Measurements from ENCODE around the gene SIDT1. TPM values are rescaled to one million over a fixed set of nuclear protein-coding genes. Genes with fewer than 3 reads are reported as not detected.

Gene SIDT1
- total RNA-seq, 1 donor from 2014 or later, result not detected

DNA sequence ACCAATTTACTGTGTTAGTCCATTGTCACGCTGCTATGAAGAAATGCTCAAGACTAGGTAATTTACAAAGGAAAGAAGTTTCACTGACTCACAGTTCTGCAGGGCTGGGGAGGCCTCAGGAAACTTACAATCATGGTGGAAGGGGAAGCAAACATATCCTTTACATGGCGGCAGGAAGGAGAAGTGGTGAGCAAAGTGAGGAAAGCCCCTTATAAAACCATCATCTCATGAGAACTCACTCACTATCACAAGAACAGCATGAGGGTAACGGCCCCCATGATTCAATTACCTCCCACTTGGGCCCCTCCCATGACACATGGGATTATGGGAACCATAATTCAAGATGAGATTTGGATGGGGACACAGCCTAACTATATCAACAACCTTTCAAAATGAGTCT is 143.9 kb downstream of the SIDT1 start:
- no peaks in the 10 kb centered on the region for H3K27me3 Mint-ChIP-seq (ENCODE audit: low read depth, unreplicated experiment)
- Histone ChIP-seq H3K4me3 (ENCODE audit: insufficient read depth, low read depth, low read length) (no peak overlapping the region), H3K27me3 (ENCODE audit: insufficient read depth, low read length) (no peaks in the 10 kb centered on the region), H3K9ac (ENCODE audit: low read length) (no peak overlapping the region), H2AFZ (ENCODE audit: low read depth, low read length) (no peak overlapping the region), H3K27ac (ENCODE audit: low read depth, low read length) (no peak overlapping the region), H4K20me1 (ENCODE audit: insufficient read depth, low read length) (peaks cover 2% of the 10 kb centered on the region), H3K36me3 (ENCODE audit: insufficient read depth, low read length) (peaks cover 6% of the 10 kb centered on the region), H3K4me2 (ENCODE audit: low read length) (no peak overlapping the region), H3K9me3 (ENCODE audit: insufficient read depth, low read depth, low read length) (no peaks in the 10 kb centered on the region), H3K79me2 (ENCODE audit: insufficient read depth, low read length) (no peaks in the 10 kb centered on the region), H3K4me1 (ENCODE audit: insufficient read depth, low read length) (no peaks in the 10 kb centered on the region)
- TF ChIP-seq, protein P1, sequence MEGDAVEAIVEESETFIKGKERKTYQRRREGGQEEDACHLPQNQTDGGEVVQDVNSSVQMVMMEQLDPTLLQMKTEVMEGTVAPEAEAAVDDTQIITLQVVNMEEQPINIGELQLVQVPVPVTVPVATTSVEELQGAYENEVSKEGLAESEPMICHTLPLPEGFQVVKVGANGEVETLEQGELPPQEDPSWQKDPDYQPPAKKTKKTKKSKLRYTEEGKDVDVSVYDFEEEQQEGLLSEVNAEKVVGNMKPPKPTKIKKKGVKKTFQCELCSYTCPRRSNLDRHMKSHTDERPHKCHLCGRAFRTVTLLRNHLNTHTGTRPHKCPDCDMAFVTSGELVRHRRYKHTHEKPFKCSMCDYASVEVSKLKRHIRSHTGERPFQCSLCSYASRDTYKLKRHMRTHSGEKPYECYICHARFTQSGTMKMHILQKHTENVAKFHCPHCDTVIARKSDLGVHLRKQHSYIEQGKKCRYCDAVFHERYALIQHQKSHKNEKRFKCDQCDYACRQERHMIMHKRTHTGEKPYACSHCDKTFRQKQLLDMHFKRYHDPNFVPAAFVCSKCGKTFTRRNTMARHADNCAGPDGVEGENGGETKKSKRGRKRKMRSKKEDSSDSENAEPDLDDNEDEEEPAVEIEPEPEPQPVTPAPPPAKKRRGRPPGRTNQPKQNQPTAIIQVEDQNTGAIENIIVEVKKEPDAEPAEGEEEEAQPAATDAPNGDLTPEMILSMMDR (IDR thresholded peaks at IDR 0.05; ENCODE audit: insufficient read depth, low read depth, low read length), result no peak
- TF ChIP-seq EZH2 (IDR thresholded peaks at IDR 0.05; ENCODE audit: insufficient read depth, low read length), result no peak
- H3K4me1 Mint-ChIP-seq (ENCODE audit: low read depth, unreplicated experiment), result no peaks in the 10 kb centered on the region
- FAIRE-seq (no peak), DNase-seq (ENCODE audit: low read depth) (no peak)
- peaks cover 2% of the 10 kb centered on the region for H3K9me3 Mint-ChIP-seq (ENCODE audit: unreplicated experiment)
- no peak overlapping the region for H3K4me3 Mint-ChIP-seq (ENCODE audit: unreplicated experiment)
- no peak overlapping the region for H3K27ac Mint-ChIP-seq (ENCODE audit: unreplicated experiment)
- peaks cover 18% of the 10 kb centered on the region for H3K36me3 Mint-ChIP-seq (ENCODE audit: low read depth, unreplicated experiment)

DNA sequence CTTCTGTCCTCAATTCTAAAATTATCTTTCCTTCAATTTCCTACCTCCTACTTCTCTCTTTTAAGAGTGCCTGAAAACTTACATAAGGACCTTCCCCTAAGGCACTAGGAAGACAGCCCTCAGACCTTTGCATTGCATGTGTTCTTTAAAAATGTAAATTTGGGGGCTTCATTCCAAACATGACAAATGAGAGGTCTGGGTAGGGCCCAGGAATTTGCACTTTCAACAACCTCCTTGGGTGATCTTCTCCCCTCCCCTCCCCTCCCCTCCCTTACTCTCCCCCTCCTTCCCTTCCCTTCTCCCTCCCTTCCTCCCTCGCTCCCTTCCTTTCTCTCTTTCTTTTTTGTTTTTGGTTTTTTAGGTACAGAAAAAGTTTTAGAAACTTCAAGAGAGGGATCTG is 145.4 kb downstream of the SIDT1 start:
- Histone ChIP-seq H4K20me1 (ENCODE audit: insufficient read depth, low read length) (peaks cover 2% of the 10 kb centered on the region), H3K9me3 (ENCODE audit: insufficient read depth, low read depth, low read length) (no peaks in the 10 kb centered on the region), H3K36me3 (ENCODE audit: insufficient read depth, low read length) (peaks cover 3% of the 10 kb centered on the region), H3K27ac (ENCODE audit: low read depth, low read length) (no peak overlapping the region), H3K79me2 (ENCODE audit: insufficient read depth, low read length) (no peaks in the 10 kb centered on the region), H3K9ac (ENCODE audit: low read length) (no peak overlapping the region), H3K4me2 (ENCODE audit: low read length) (no peak overlapping the region), H3K27me3 (ENCODE audit: insufficient read depth, low read length) (no peaks in the 10 kb centered on the region), H2AFZ (ENCODE audit: low read depth, low read length) (no peak overlapping the region), H3K4me1 (ENCODE audit: insufficient read depth, low read length) (no peaks in the 10 kb centered on the region), H3K4me3 (ENCODE audit: insufficient read depth, low read depth, low read length) (no peak overlapping the region)
- TF ChIP-seq, protein P1 (IDR thresholded peaks at IDR 0.05; ENCODE audit: insufficient read depth, low read depth, low read length), result no peak
- TF ChIP-seq EZH2 (IDR thresholded peaks at IDR 0.05; ENCODE audit: insufficient read depth, low read length), result no peak
- Mint-ChIP-seq H3K4me3 (ENCODE audit: unreplicated experiment) (no peak overlapping the region), H3K4me1 (ENCODE audit: low read depth, unreplicated experiment) (no peaks in the 10 kb centered on the region), H3K36me3 (ENCODE audit: low read depth, unreplicated experiment) (peaks cover 18% of the 10 kb centered on the region), H3K27ac (ENCODE audit: unreplicated experiment) (no peak overlapping the region), H3K9me3 (ENCODE audit: unreplicated experiment) (peaks cover 2% of the 10 kb centered on the region), H3K27me3 (ENCODE audit: low read depth, unreplicated experiment) (no peaks in the 10 kb centered on the region)
- FAIRE-seq, result no peak
- DNase-seq (ENCODE audit: low read depth), result no peak

DNA sequence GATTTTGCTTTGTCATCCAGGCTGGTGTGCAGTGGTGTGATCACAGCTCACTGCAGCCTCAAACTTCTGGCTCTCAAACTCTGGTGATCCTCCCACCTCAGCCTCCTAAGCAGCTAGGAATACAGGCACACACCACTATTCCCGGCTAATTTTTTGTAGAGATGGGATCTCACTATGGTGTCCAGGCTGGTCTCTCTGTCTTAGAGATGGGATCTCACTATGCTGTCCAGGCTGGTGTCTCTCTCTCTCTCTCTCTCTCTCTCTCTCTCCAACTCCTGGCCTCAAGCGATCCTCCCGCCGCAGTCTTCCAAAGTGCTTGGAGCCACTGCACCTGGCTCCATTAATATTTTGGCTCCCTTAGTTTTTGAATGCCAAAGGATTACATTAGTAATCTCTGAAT is 146.4 kb downstream of the SIDT1 start:
- no peaks in the 10 kb centered on the region for H3K79me2 ChIP-seq (ENCODE audit: insufficient read depth, low read length)
- H3K27me3 ChIP-seq (ENCODE audit: insufficient read depth, low read length), result no peaks in the 10 kb centered on the region
- H3K36me3 ChIP-seq (ENCODE audit: insufficient read depth, low read length), result peaks cover 3% of the 10 kb centered on the region
- no peak for DNase-seq (ENCODE audit: low read depth)
- Mint-ChIP-seq H3K4me3 (ENCODE audit: unreplicated experiment) (no peak overlapping the region), H3K27ac (ENCODE audit: unreplicated experiment) (no peak overlapping the region), H3K36me3 (ENCODE audit: low read depth, unreplicated experiment) (peaks cover 20% of the 10 kb centered on the region), H3K9me3 (ENCODE audit: unreplicated experiment) (peaks cover 2% of the 10 kb centered on the region), H3K27me3 (ENCODE audit: low read depth, unreplicated experiment) (no peaks in the 10 kb centered on the region), H3K4me1 (ENCODE audit: low read depth, unreplicated experiment) (no peaks in the 10 kb centered on the region)
- no peaks in the 10 kb centered on the region for H3K9me3 ChIP-seq (ENCODE audit: insufficient read depth, low read depth, low read length)
- no peak overlapping the region for H3K4me3 ChIP-seq (ENCODE audit: insufficient read depth, low read depth, low read length)
- H3K4me2 ChIP-seq (ENCODE audit: low read length), result no peak overlapping the region
- no peak overlapping the region for H3K9ac ChIP-seq (ENCODE audit: low read length)
- no peak overlapping the region for H3K27ac ChIP-seq (ENCODE audit: low read depth, low read length)
- H2AFZ ChIP-seq (ENCODE audit: low read depth, low read length), result no peak overlapping the region
- H3K4me1 ChIP-seq (ENCODE audit: insufficient read depth, low read length), result no peaks in the 10 kb centered on the region
- FAIRE-seq, result no peak
- peaks cover 2% of the 10 kb centered on the region for H4K20me1 ChIP-seq (ENCODE audit: insufficient read depth, low read length)
- no peak for TF ChIP-seq EZH2 (IDR thresholded peaks at IDR 0.05; ENCODE audit: insufficient read depth, low read length)
- TF ChIP-seq, protein P1 (IDR thresholded peaks at IDR 0.05; ENCODE audit: insufficient read depth, low read depth, low read length), result no peak

Small RNA genes lying within 50 kb of the gene (microRNA-seq; reads per million reads assigned to microRNA genes)
- not detected for gene MIR4446

Other genes starting within 250 kb of the SIDT1 start
- 6.4 and 9.0 TPM in 2 replicates for gene CFAP44, start 91.1 kb upstream of the SIDT1 start, total RNA-seq
- gene SPICE1, start 17.4 kb upstream of the SIDT1 start, total RNA-seq, result 18.4 and 19.0 TPM in 2 replicates
- 10.0 and 11.8 TPM in 2 replicates for gene USF3, start 164.1 kb downstream of the SIDT1 start, total RNA-seq
- 141 and 151 TPM in 2 replicates for gene NAA50, start 213.7 kb downstream of the SIDT1 start, total RNA-seq
- 123 and 129 TPM in 2 replicates for gene ATP6V1A, start 214.5 kb downstream of the SIDT1 start, total RNA-seq